Sigmoid colon (tissue), 3 donors: Measurements from ENCODE around the gene ZNF627.

Experiments
- CTCF ChIP-seq, 4 experiments: fragments of 450-650 bp in 3 of 4; fragments of 200-600 bp in 1 of 4; IDR thresholded peaks; one replicate each; pipeline ENCODE4 v1.5.1; 2016 to 2019; ENCODE audit warnings: antibody characterized with exemption in 4 of 4, mild to moderate bottlenecking in 3 of 4, moderate library complexity in 2 of 4
- POLR2A ChIP-seq, 2 donors: fragments of 450-650 bp; IDR thresholded peaks; one replicate each; pipeline ENCODE4 v1.6.1; 2016; ENCODE audit warnings: antibody characterized with exemption in 2 of 2, mild to moderate bottlenecking in 2 of 2, moderate library complexity in 2 of 2

- TF ChIP-seq POLR2A (IDR thresholded peaks at IDR 0.05) (no peak), CTCF (IDR thresholded peaks at IDR 0.05) (no peak)
These were observed 41.9 kb downstream of the ZNF627 start for GRCh38 chr19:11639245-11639601.
